Stimulated activated CD4-positive, alpha-beta T cell treated with anti-CD3 and anti-CD28 coated beads, Interleukin-12 subunit alpha, Interleukin-12 subunit beta, amount 100 ng/mL, for 4 hours (primary cell): ENCODE results near the gene GRIN1.

Source experiments
- DNase-seq: peaks from one replicate; pipeline ENCODE4 v3.0.0-alpha.2; 2020

GRIN1 gene

GRCh38 chr9:137138722-137139467 is at the start of gene GRIN1:
Gene GRIN1 (plus strand): TSS chr9:137139154. CDS start chr9:137139487, 333 bp downstream.
- DNase-seq: peak; percentile 41

GRCh38 chr9:137089232-137089947 is 49.6 kb upstream of the GRIN1 start:
- no peak for DNase-seq

- DNase-seq: peak; percentile 81
Measured at GRCh38 chr9:137095664-137096517, 43.1 kb upstream of the GRIN1 start.

GRCh38 chr9:137096785-137097546 is 42.0 kb upstream of the GRIN1 start:
- DNase-seq: no peak

- DNase-seq: no peak
Measured at GRCh38 chr9:137097761-137098462, 41.0 kb upstream of the GRIN1 start.

GRCh38 chr9:137099231-137099630 is 39.7 kb upstream of the GRIN1 start:
- no peak for DNase-seq

GRCh38 chr9:137103206-137103999 is 35.6 kb upstream of the GRIN1 start:
- DNase-seq: no peak

GRCh38 chr9:137105814-137106661 is 32.9 kb upstream of the GRIN1 start:
- no peak for DNase-seq

GRCh38 chr9:137106662-137107250 is 32.2 kb upstream of the GRIN1 start:
- DNase-seq: no peak

- DNase-seq: no peak
Measured at GRCh38 chr9:137107312-137107921, 31.5 kb upstream of the GRIN1 start.

GRCh38 chr9:137107982-137108381 is 31.0 kb upstream of the GRIN1 start:
- no peak for DNase-seq

GRCh38 chr9:137108608-137109249 is 30.2 kb upstream of the GRIN1 start:
- no peak for DNase-seq

GRCh38 chr9:137109250-137110146 is 29.5 kb upstream of the GRIN1 start:
- DNase-seq: no peak

- no peak for DNase-seq
Measured at GRCh38 chr9:137110147-137110910, 28.6 kb upstream of the GRIN1 start.

GRCh38 chr9:137110911-137111787 is 27.8 kb upstream of the GRIN1 start:
- DNase-seq: no peak
